ENCODE results near the gene FAT3. TPM values are rescaled to one million over a fixed set of nuclear protein-coding genes. Genes with fewer than 3 reads are reported as not detected.

FAT3 gene
- total and polyA plus RNA-seq, 9 of the 15 experiments (the other 6 are each of a cell fraction or from before 2014, with no cell fraction given): under 0.01 TPM; not detected in 7

GRCh38 chr11:92236856-92237255, 12.2 kb downstream of the FAT3 start:
- intact Hi-C loops (cut with micrococcal nuclease) (no loop called here), in situ Hi-C loops (cut with MboI) (no loop called here)
- CTCF ChIA-PET (ENCODE audit: low intra/inter-chr PET ratio): no interaction called here
- Histone ChIP-seq H3K9ac (ENCODE audit: insufficient read depth in 1 of 2, low read depth in 2 of 2, low read length in 2 of 2) (no peak overlapping the region), H2AFZ (ENCODE audit: low read depth, low read length) (no peak overlapping the region), H3K9me3 (replicated peaks; ENCODE audit: control insufficient read depth, insufficient read depth, low read depth, low read length) (no peaks in the 10 kb centered on the region), H3K27ac (ENCODE audit: extremely low read depth, low read depth, low read length) (no peak overlapping the region), H3K4me2 (ENCODE audit: insufficient read depth, low read length) (no peak overlapping the region), H3K9me1 (ENCODE audit: control insufficient read depth, insufficient read depth, low read length) (no peaks in the 10 kb centered on the region), H4K20me1 (replicated peaks; ENCODE audit: control insufficient read depth, insufficient read depth, low read length) (no peaks in the 10 kb centered on the region), H3K79me2 (ENCODE audit: control insufficient read depth, insufficient read depth, low read length) (no peaks in the 10 kb centered on the region), H3K36me3 (ENCODE audit: control insufficient read depth, insufficient read depth, low read length) (no peaks in the 10 kb centered on the region), H3K4me3 (no peak overlapping the region), H3K4me1 (replicated peaks in 1 of 2; ENCODE audit: control insufficient read depth in 2 of 2, insufficient read depth in 2 of 2, low read length in 2 of 2) (no peaks in the 10 kb centered on the region), H3K27me3 (ENCODE audit: control insufficient read depth in 2 of 2, insufficient read depth in 2 of 2, low read length in 2 of 2) (no peaks in the 10 kb centered on the region)
- DNase-seq (ENCODE audit: extremely low read depth in 1 of 4, low spot score in 3 of 4) (no peak), ATAC-seq (no peak), FAIRE-seq (no peak)
- TF ChIP-seq MAZ (CRISPR knock-in tag; conservative IDR thresholded peaks at IDR 0.05 in 1 of 2, IDR thresholded peaks at IDR 0.05 in 1 of 2) (no peak), CHD2 (IDR thresholded peaks at IDR 0.05; ENCODE audit: low read depth, low read length) (no peak)
- POLR2A ChIA-PET: no interaction called here
- 0% methylated on average over 1 of the region's 1 CpG for WGBS (ENCODE audit: insufficient coverage, low coverage, missing lambda C conversion rate)
- BruUV-seq (replicated peaks): no TSS peak

DNA sequence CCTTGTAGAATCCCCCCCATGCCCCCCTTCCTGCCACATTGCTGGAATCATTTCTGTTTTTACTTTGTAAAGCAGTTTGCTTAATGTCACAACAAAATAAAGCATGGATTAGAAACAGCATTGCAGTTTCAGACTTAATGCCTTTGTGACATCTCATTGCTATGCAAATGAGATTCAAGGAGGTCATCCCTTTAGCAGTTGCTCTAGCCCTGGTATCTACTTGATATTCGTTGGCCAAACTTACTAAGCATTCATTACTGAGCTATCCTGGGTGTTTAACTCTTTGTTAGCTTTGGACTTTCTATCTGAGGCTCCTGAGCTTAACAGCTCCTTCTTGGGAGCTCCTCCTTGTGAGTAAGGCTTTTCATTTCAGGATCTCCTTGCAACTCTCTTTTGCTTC, 16.3 kb downstream of the FAT3 start:
- in situ Hi-C loops (cut with MboI) (no loop called here), intact Hi-C loops (cut with micrococcal nuclease) (no loop called here)
- H3K9me3 ChIP-seq (replicated peaks; ENCODE audit: control insufficient read depth, insufficient read depth, low read depth, low read length): no peaks in the 10 kb centered on the region
- no peaks in the 10 kb centered on the region for H3K9me1 ChIP-seq (ENCODE audit: control insufficient read depth, insufficient read depth, low read length)
- no peaks in the 10 kb centered on the region for H3K27me3 ChIP-seq (ENCODE audit: control insufficient read depth in 2 of 2, insufficient read depth in 2 of 2, low read length in 2 of 2)
- DNase-seq (ENCODE audit: extremely low read depth in 1 of 4, low spot score in 3 of 4) (no peak), ATAC-seq (no peak), FAIRE-seq (no peak)
- ChIA-PET POLR2A (no interaction called here), CTCF (ENCODE audit: low intra/inter-chr PET ratio) (no interaction called here)
- no peaks in the 10 kb centered on the region for H4K20me1 ChIP-seq (replicated peaks; ENCODE audit: control insufficient read depth, insufficient read depth, low read length)
- 0% methylated on average over 1 of the region's 1 CpG for WGBS (ENCODE audit: insufficient coverage, low coverage, missing lambda C conversion rate)
- H3K4me2 ChIP-seq (ENCODE audit: insufficient read depth, low read length): no peak overlapping the region
- H3K36me3 ChIP-seq (ENCODE audit: control insufficient read depth, insufficient read depth, low read length): no peaks in the 10 kb centered on the region
- H3K27ac ChIP-seq (ENCODE audit: extremely low read depth, low read depth, low read length): no peak overlapping the region
- H2AFZ ChIP-seq (ENCODE audit: low read depth, low read length): no peak overlapping the region
- TF ChIP-seq, protein P1, sequence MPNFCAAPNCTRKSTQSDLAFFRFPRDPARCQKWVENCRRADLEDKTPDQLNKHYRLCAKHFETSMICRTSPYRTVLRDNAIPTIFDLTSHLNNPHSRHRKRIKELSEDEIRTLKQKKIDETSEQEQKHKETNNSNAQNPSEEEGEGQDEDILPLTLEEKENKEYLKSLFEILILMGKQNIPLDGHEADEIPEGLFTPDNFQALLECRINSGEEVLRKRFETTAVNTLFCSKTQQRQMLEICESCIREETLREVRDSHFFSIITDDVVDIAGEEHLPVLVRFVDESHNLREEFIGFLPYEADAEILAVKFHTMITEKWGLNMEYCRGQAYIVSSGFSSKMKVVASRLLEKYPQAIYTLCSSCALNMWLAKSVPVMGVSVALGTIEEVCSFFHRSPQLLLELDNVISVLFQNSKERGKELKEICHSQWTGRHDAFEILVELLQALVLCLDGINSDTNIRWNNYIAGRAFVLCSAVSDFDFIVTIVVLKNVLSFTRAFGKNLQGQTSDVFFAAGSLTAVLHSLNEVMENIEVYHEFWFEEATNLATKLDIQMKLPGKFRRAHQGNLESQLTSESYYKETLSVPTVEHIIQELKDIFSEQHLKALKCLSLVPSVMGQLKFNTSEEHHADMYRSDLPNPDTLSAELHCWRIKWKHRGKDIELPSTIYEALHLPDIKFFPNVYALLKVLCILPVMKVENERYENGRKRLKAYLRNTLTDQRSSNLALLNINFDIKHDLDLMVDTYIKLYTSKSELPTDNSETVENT (CRISPR knock-in tag; IDR thresholded peaks at IDR 0.05): no peak
- no peak for TF ChIP-seq POU5F1 (IDR thresholded peaks at IDR 0.05; ENCODE audit: borderline replicate concordance, low read depth, low read length, partially characterized antibody)
- no peak for TF ChIP-seq CTBP1 (IDR thresholded peaks at IDR 0.05; ENCODE audit: borderline replicate concordance)
- no peak for TF ChIP-seq PCBP2 (IDR thresholded peaks at IDR 0.05; ENCODE audit: low read depth, low read length, poor library complexity, severe bottlenecking)
- TF ChIP-seq SUPT5H (IDR thresholded peaks at IDR 0.05): no peak
- TF ChIP-seq HDAC8 (tag; IDR thresholded peaks at IDR 0.05): no peak
- no peak for TF ChIP-seq ETS2 (tag; IDR thresholded peaks at IDR 0.05; ENCODE audit: borderline replicate concordance, poor library complexity, severe bottlenecking)
- TF ChIP-seq EGR1 (conservative IDR thresholded peaks at IDR 0.05): no peak
- no peak for TF ChIP-seq HMGN3 (IDR thresholded peaks at IDR 0.05; ENCODE audit: borderline replicate concordance, extremely low read depth, insufficient read length, low read depth, low read length)
- TF ChIP-seq ILF3 (IDR thresholded peaks at IDR 0.05; ENCODE audit: borderline replicate concordance): no peak
- no peak for TF ChIP-seq SAP30 (IDR thresholded peaks at IDR 0.05; ENCODE audit: borderline replicate concordance, insufficient read depth, low read depth, low read length, poor library complexity, severe bottlenecking)
- no TSS peak for BruUV-seq (replicated peaks)
- no peaks in the 10 kb centered on the region for H3K79me2 ChIP-seq (ENCODE audit: control insufficient read depth, insufficient read depth, low read length)
- H3K9ac ChIP-seq (ENCODE audit: insufficient read depth in 1 of 2, low read depth in 2 of 2, low read length in 2 of 2): no peak overlapping the region
- H3K4me3 ChIP-seq: no peak overlapping the region
- no peaks in the 10 kb centered on the region for H3K4me1 ChIP-seq (replicated peaks in 1 of 2; ENCODE audit: control insufficient read depth in 2 of 2, insufficient read depth in 2 of 2, low read length in 2 of 2)
